ENCODE data around the gene SSX5. TPM values are rescaled to one million over a fixed set of nuclear protein-coding genes. Genes with fewer than 3 reads are reported as not detected.
"Not testable (repeated sequence)": the region's sequence is repeated elsewhere in the genome, so short reads cannot be mapped to it uniquely, and the experiment has no call there.

SSX5 gene
- total RNA-seq, 2 experiments from 2014 or later: not detected

- H3K36me3 Mint-ChIP-seq (ENCODE audit: low read depth); H3K4me1 Mint-ChIP-seq; H3K9me3 Mint-ChIP-seq; H3K27ac Mint-ChIP-seq; H3K27me3 Mint-ChIP-seq; POLR2A ChIA-PET; CTCF ChIA-PET; H3K4me3 Mint-ChIP-seq; DNase-seq: not testable (repeated sequence)
Observed at GRCh38 chrX:48139076-48139475, 57.5 kb downstream of the SSX5 start.

Other genes with a start within 250 kb of the SSX5 start
- 1 to 10 TPM; 8.6 to 9.1 TPM for gene ZNF182, start 192.8 kb downstream of the SSX5 start, total RNA-seq
- not detected for gene SPACA5, start 189.8 kb downstream of the SSX5 start, total RNA-seq
- gene ZNF630, start 125.2 kb downstream of the SSX5 start, total RNA-seq: 1 to 10 TPM; 1.2 TPM
- not detected for gene SPACA5B, start 66.2 kb downstream of the SSX5 start, total RNA-seq
- not detected for gene SSX1, start 58.6 kb upstream of the SSX5 start, total RNA-seq
- gene SSX3, start 159.9 kb upstream of the SSX5 start, total RNA-seq: not detected
- gene SSX4, start 186.7 kb upstream of the SSX5 start, total RNA-seq: not detected
- not detected for gene SSX4B, start 215.2 kb upstream of the SSX5 start, total RNA-seq